Peyer's patch (tissue), 4 donors: Measurements from ENCODE around the gene ZNF462. TPM values are rescaled to one million over a fixed set of nuclear protein-coding genes. Genes with fewer than 3 reads are reported as not detected.

Source experiments
- DNase-seq, 3 donors: peaks; one replicate each; pipeline ENCODE4 v3.0.0-alpha.2; 2017 to 2019
- H3K27ac ChIP-seq, 4 donors: fragments of 200-600 bp; sonication (generic); one replicate each; pipeline ENCODE4 v1.5.1; 2016 to 2019
- H3K27me3 ChIP-seq, 2 donors: fragments of 200-600 bp; sonication (generic); one replicate each; pipeline ENCODE4 v1.5.1; 2019
- H3K36me3 ChIP-seq, 3 donors: fragments of 200-600 bp; sonication (generic); one replicate each; pipeline ENCODE4 v1.5.1; 2016 to 2019
- H3K4me1 ChIP-seq, 4 donors: fragments of 200-600 bp; sonication (generic); one replicate each; pipeline ENCODE4 v1.5.1; 2016 to 2019
- H3K4me3 ChIP-seq, 4 donors: fragments of 200-600 bp; sonication (generic); 1 replicate in 3 of 4; 2 replicates in 1 of 4; pipeline ENCODE4 v1.5.1; 2016 to 2019; ENCODE audit warnings: mild to moderate bottlenecking in 1 of 4
- H3K9me3 ChIP-seq, 4 donors: fragments of 200-600 bp; sonication (generic); one replicate each; pipeline ENCODE4 v1.5.1; 2016 to 2019; ENCODE audit warnings: mild to moderate bottlenecking in 1 of 4
- POLR2A ChIP-seq, 2 donors: fragments of 450-650 bp; IDR thresholded peaks; one replicate each; pipeline ENCODE4 v1.5.1; 2017; ENCODE audit warnings: antibody characterized with exemption in 2 of 2, mild to moderate bottlenecking in 2 of 2, moderate library complexity in 2 of 2
- total RNA-seq, 4 donors: library from RNA; depleted of rRNA; stranded (reverse); fragments of >200 nt; gene quantifications; one replicate each; pipeline ENCODE4 v1.1.0, GENCODE V29; 2016
- TF ChIP-seq, protein P1 (sequence below), 6 experiments: fragments of 450-650 bp in 4 of 6; fragments of 200-600 bp in 2 of 6; sonication (generic) in 1 of 6; IDR thresholded peaks; one replicate each; pipeline ENCODE4 v1.5.1; 2017 to 2019; ENCODE audit warnings: antibody characterized with exemption in 6 of 6, mild to moderate bottlenecking in 3 of 6, moderate library complexity in 1 of 6

ZNF462 gene, protein sequence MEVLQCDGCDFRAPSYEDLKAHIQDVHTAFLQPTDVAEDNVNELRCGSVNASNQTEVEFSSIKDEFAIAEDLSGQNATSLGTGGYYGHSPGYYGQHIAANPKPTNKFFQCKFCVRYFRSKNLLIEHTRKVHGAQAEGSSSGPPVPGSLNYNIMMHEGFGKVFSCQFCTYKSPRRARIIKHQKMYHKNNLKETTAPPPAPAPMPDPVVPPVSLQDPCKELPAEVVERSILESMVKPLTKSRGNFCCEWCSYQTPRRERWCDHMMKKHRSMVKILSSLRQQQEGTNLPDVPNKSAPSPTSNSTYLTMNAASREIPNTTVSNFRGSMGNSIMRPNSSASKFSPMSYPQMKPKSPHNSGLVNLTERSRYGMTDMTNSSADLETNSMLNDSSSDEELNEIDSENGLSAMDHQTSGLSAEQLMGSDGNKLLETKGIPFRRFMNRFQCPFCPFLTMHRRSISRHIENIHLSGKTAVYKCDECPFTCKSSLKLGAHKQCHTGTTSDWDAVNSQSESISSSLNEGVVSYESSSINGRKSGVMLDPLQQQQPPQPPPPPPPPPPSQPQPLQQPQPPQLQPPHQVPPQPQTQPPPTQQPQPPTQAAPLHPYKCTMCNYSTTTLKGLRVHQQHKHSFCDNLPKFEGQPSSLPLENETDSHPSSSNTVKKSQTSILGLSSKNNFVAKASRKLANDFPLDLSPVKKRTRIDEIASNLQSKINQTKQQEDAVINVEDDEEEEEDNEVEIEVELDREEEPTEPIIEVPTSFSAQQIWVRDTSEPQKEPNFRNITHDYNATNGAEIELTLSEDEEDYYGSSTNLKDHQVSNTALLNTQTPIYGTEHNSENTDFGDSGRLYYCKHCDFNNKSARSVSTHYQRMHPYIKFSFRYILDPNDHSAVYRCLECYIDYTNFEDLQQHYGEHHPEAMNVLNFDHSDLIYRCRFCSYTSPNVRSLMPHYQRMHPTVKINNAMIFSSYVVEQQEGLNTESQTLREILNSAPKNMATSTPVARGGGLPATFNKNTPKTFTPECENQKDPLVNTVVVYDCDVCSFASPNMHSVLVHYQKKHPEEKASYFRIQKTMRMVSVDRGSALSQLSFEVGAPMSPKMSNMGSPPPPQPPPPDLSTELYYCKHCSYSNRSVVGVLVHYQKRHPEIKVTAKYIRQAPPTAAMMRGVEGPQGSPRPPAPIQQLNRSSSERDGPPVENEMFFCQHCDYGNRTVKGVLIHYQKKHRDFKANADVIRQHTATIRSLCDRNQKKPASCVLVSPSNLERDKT (N-terminal part only)
- total RNA-seq, result 10 to 100 TPM; 16.1 to 39.6 (median 25.5) TPM

DNA sequence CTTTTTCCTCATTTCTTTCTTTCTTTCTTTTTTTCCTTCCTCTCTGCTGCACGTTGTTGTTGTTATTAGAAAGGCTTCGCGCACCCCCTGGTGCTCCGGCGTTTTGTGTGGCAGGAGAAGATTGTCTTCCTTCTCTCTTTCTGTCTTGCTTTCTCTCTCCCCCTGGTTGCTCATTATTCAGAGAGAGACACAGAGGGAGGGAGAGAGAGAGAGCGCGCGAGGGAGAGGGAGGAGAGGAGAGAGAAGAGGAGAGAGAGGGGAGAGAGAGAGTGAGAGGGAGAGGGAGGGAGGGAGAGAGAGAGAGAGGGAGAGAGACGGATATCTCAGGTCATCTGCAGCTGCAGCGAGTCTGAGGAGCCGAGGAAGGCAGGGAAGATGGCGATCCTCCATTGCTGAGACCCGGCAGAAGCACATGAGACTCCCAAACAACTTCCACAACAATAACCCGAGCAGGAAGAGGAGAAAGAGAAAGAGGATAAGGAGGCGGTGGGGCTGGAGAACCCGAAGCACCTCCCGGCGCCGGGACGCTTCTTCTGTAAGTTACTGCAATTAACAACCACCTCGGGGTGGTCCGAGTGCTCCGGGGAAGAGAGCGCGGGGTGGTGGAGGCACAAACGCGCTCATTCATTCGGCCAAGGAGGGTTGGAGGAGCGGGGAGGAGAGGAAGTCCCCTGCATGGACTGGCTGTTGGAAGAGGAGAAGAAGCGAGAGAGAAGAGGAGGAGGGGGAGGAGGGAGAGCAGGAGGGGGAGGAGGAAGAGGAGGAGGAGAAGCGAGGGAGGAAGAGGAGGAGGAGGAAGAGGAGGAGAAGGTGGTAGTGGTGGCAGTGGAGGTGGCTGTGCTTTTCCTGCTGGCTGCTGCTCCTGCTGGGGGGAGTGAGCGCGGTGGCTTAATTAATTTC is at the start of gene ZNF462:
TSS of gene ZNF462 (plus strand) at position 346 of the 900 bp plus-strand sequence. CDS start 60,218 bp downstream, outside the sequence.
- no peaks in the 10 kb centered on the region for H3K9me3 ChIP-seq
- H3K27me3 ChIP-seq, result no peaks in the 10 kb centered on the region
- H3K36me3 ChIP-seq, result no peaks in the 10 kb centered on the region
- TF ChIP-seq, protein P1, sequence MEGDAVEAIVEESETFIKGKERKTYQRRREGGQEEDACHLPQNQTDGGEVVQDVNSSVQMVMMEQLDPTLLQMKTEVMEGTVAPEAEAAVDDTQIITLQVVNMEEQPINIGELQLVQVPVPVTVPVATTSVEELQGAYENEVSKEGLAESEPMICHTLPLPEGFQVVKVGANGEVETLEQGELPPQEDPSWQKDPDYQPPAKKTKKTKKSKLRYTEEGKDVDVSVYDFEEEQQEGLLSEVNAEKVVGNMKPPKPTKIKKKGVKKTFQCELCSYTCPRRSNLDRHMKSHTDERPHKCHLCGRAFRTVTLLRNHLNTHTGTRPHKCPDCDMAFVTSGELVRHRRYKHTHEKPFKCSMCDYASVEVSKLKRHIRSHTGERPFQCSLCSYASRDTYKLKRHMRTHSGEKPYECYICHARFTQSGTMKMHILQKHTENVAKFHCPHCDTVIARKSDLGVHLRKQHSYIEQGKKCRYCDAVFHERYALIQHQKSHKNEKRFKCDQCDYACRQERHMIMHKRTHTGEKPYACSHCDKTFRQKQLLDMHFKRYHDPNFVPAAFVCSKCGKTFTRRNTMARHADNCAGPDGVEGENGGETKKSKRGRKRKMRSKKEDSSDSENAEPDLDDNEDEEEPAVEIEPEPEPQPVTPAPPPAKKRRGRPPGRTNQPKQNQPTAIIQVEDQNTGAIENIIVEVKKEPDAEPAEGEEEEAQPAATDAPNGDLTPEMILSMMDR (IDR thresholded peaks at IDR 0.05), result peak in 4 of 6 experiments; percentile 19 to 53 (median 42)
- TF ChIP-seq POLR2A (IDR thresholded peaks at IDR 0.05), result no peak
- peaks cover 0 to 9% (median 0%) of the 10 kb centered on the region in 4 donors for H3K4me1 ChIP-seq
- peak within 1 kb of the TSS; percentile 62 to 78 (median 71) for H3K27ac ChIP-seq
- peak in 2 of 3 donors; percentile 58 to 69 for DNase-seq
- H3K4me3 ChIP-seq, result peak within 1 kb of the TSS; percentile 29 to 78 (median 50)

DNA sequence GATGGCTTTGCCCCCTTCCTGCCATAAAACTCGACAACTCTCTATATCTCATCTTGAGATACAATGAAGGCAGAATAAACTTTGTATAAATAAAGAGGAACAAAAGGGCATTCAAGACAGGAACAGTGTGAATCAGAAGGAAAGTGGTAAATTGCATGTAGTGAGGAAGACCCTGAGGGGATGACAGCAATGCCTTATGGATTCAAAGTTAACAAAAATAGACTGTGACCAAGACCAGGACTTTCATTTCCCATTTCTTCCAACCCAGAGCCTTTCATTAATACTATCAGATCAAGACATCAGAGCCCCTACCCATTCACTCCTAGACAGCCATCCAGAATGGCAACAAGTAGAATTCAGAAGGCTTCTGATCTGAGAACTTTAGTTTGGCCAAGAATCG is 46.4 kb upstream of the ZNF462 start:
- no peak for TF ChIP-seq POLR2A (IDR thresholded peaks at IDR 0.05)
- TF ChIP-seq, protein P1 (IDR thresholded peaks at IDR 0.05), result no peak
- no peaks in the 10 kb centered on the region for H3K27me3 ChIP-seq
- H3K36me3 ChIP-seq, result no peaks in the 10 kb centered on the region
- H3K4me3 ChIP-seq, result no peak overlapping the region
- no peaks in the 10 kb centered on the region for H3K4me1 ChIP-seq
- no peak overlapping the region for H3K27ac ChIP-seq
- DNase-seq, result no peak
- no peaks in the 10 kb centered on the region for H3K9me3 ChIP-seq

DNA sequence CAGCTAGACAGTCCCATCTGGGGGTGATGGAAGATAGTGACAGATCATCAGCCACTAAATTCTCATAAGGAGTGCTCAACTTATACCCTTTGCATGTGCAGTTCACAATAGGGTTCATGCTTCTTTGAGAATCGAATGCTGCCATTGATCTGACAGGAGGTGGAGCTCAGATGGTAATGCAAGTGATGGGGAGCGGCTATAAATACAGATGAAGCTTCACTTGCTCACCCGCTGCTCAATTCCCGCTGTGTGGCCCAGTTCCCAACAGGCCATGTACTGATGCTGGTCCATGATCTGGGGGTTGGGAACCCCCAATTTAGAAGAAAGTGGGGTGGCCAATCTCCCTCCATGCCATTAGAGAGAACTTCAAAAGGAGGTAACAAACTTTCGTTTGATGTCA is 44.9 kb upstream of the ZNF462 start:
- TF ChIP-seq, protein P1 (IDR thresholded peaks at IDR 0.05), result no peak
- no peak for TF ChIP-seq POLR2A (IDR thresholded peaks at IDR 0.05)
- Histone ChIP-seq H3K4me3 (no peak overlapping the region), H3K36me3 (no peaks in the 10 kb centered on the region), H3K4me1 (no peaks in the 10 kb centered on the region), H3K27ac (no peak overlapping the region), H3K27me3 (no peaks in the 10 kb centered on the region), H3K9me3 (no peaks in the 10 kb centered on the region)
- no peak for DNase-seq

DNA sequence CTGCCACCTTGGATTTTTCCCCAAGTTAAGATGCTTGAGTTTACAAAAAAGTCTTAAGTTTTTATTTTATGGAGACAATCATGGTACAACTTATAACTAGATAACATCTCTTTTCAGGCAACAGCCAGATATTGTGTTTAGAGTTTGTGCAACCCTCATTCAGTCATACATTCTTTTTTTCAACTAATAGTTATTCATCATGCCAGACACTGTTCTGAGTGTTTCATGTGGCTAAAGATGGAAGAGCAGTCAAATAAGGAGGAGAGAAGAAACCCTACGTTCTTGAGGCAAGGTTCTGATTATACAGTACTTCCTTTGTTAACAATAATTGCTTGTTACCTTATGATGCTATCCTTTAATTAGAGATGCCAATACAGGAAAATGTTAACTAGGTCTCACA is 42.1 kb upstream of the ZNF462 start:
- no peaks in the 10 kb centered on the region for H3K27me3 ChIP-seq
- TF ChIP-seq, protein P1 (IDR thresholded peaks at IDR 0.05), result no peak
- TF ChIP-seq POLR2A (IDR thresholded peaks at IDR 0.05), result no peak
- H3K36me3 ChIP-seq, result no peaks in the 10 kb centered on the region
- no peak overlapping the region for H3K4me3 ChIP-seq
- H3K9me3 ChIP-seq, result no peaks in the 10 kb centered on the region
- H3K27ac ChIP-seq, result no peak overlapping the region
- H3K4me1 ChIP-seq, result no peaks in the 10 kb centered on the region
- no peak for DNase-seq
